SK-N-SH (cell line): ENCODE data around the gene MRPL27. TPM values are rescaled to one million over a fixed set of nuclear protein-coding genes. Genes with fewer than 3 reads are reported as not detected.

Source experiments
- CTCF ChIA-PET: fragments of 300-600, 350-600 bp; formaldehyde crosslinking; extraction: SDS; loops from one replicate; lab custom pipeline; 2021; lab: Yijun Ruan, JAX
- POLR2A ChIA-PET: fragments of 350-600 bp; sonication (Branson Sonifier 250); formaldehyde crosslinking; extraction: SDS; loops from one replicate; lab custom pipeline; 2020; ENCODE audit warnings: antibody characterized with exemption, inconsistent platforms; lab: Yijun Ruan, JAX
- DNase-seq: peaks from one replicate; pipeline ENCODE4 v3.0.0; 2012
- H2AFZ ChIP-seq: fragments of 200-600 bp; sonication (generic); 2 replicates; pipeline ENCODE4 v1.8.1; 2016; ENCODE audit warnings: antibody characterized with exemption, mild to moderate bottlenecking, low read depth
- H3F3A ChIP-seq: fragments of 200-600 bp; sonication (generic); replicated peaks from 2 replicates; pipeline ENCODE3; 2016; ENCODE audit warnings: antibody characterized with exemption, mild to moderate bottlenecking; ENCODE audit not compliant: insufficient read depth
- H3K27ac ChIP-seq, 2 experiments: fragments of 200-500 bp in 1 of 2; fragments of 200-600 bp in 1 of 2; sonication (Bioruptor generic) in 1 of 2; sonication (generic), shearing (Covaris generic) in 1 of 2; 2 replicates each; pipeline versions ENCODE4 v1.5.1 to v1.6.1; 2014 to 2016; ENCODE audit warnings: low read depth in 2 of 2, inconsistent platforms in 1 of 2, low read length in 1 of 2, mild to moderate bottlenecking in 1 of 2, mixed read lengths in 1 of 2
- H3K27me3 ChIP-seq: fragments of 200-600 bp; sonication (generic), shearing (Covaris generic); 2 replicates; pipeline ENCODE4 v1.6.1; 2016; ENCODE audit warnings: mixed run types; ENCODE audit not compliant: insufficient read depth
- H3K36me3 ChIP-seq, 2 experiments: fragments of 200-500 bp in 1 of 2; fragments of 200-600 bp in 1 of 2; sonication (Bioruptor generic) in 1 of 2; sonication (generic) in 1 of 2; replicated peaks in 1 of 2; 2 replicates each; pipeline versions ENCODE3 to v1.5.1; 2014 to 2016; ENCODE audit warnings: low read length in 1 of 2, mild to moderate bottlenecking in 1 of 2; ENCODE audit not compliant: insufficient read depth in 2 of 2, control insufficient read depth in 1 of 2
- H3K4me1 ChIP-seq, 2 experiments: fragments of 200-500 bp in 1 of 2; fragments of 200-600 bp in 1 of 2; sonication (Bioruptor generic) in 1 of 2; sonication (generic), shearing (Covaris generic) in 1 of 2; 2 replicates each; pipeline versions ENCODE4 v1.5.1 to v1.6.1; 2014 to 2016; ENCODE audit warnings: low read depth in 1 of 2, low read length in 1 of 2, mixed run types in 1 of 2; ENCODE audit not compliant: insufficient read depth in 2 of 2, control insufficient read depth in 1 of 2
- H3K4me2 ChIP-seq: fragments of 200-600 bp; sonication (generic), shearing (Covaris generic); 2 replicates; pipeline ENCODE4 v1.6.1; 2017; ENCODE audit warnings: mixed run types
- H3K4me3 ChIP-seq, 2 experiments: fragments of 200-500 bp in 1 of 2; fragments of 200-600 bp in 1 of 2; sonication (Bioruptor generic) in 1 of 2; sonication (generic), shearing (Covaris generic) in 1 of 2; 2 replicates each; pipeline versions ENCODE4 v1.5.1 to v1.8.1; 2014 to 2016; ENCODE audit warnings: low read depth in 2 of 2, inconsistent platforms in 1 of 2, low read length in 1 of 2, mild to moderate bottlenecking in 1 of 2, mixed read lengths in 1 of 2, moderate library complexity in 1 of 2
- H3K79me2 ChIP-seq: fragments of 200-600 bp; sonication (generic); 2 replicates; pipeline ENCODE4 v1.8.1; 2017; ENCODE audit warnings: mild to moderate bottlenecking; ENCODE audit not compliant: insufficient read depth
- H3K9ac ChIP-seq: fragments of 200-600 bp; sonication (generic); 2 replicates; pipeline ENCODE4 v1.6.1; 2017; ENCODE audit warnings: mixed run types
- H3K9me2 ChIP-seq: fragments of 200-600 bp; sonication (generic); 2 replicates; pipeline ENCODE4 v1.6.1; 2017; ENCODE audit warnings: mixed run types
- H3K9me3 ChIP-seq: fragments of 200-600 bp; sonication (generic); 2 replicates; pipeline ENCODE4 v1.6.1; 2017; ENCODE audit warnings: mixed run types, mild to moderate bottlenecking, moderate library complexity
- H4K20me1 ChIP-seq: fragments of 200-600 bp; sonication (generic); 2 replicates; pipeline ENCODE4 v1.6.1; 2017; ENCODE audit warnings: mild to moderate bottlenecking, mixed run types; ENCODE audit not compliant: insufficient read depth
- CHD2 ChIP-seq: fragments of 150-350 bp; IDR thresholded peaks from 2 replicates; pipeline ENCODE4 v1.6.1; 2018; ENCODE audit warnings: low read length; ENCODE audit not compliant: partially characterized antibody
- ELF1 ChIP-seq: IDR thresholded peaks from 2 replicates; pipeline ENCODE4 v1.4.0; 2012
- EP300 ChIP-seq, 2 experiments: IDR thresholded peaks; 2 replicates each; pipeline versions ENCODE4 v1.4.0 to v1.6.1; 2012; ENCODE audit warnings: borderline replicate concordance in 1 of 2, low read depth in 1 of 2, low read length in 1 of 2
- FOSL2 ChIP-seq: IDR thresholded peaks from 2 replicates; pipeline ENCODE4 v1.4.0; 2012; ENCODE audit warnings: low read depth, mild to moderate bottlenecking, moderate library complexity, borderline replicate concordance
- FOXJ3 ChIP-seq: sonication (generic); formaldehyde crosslinking; IDR thresholded peaks from 2 replicates; pipeline ENCODE4 v1.5.1; 2020; ENCODE audit warnings: mild to moderate bottlenecking, missing genetic modification reagents
- FOXM1 ChIP-seq: IDR thresholded peaks from 2 replicates; pipeline ENCODE4 v1.4.0; 2012; ENCODE audit warnings: low read depth, mild to moderate bottlenecking
- GABPA ChIP-seq: IDR thresholded peaks from 2 replicates; pipeline ENCODE4 v1.4.0; 2012; ENCODE audit warnings: low read depth, mild to moderate bottlenecking
- POLR2AphosphoS5 ChIP-seq: IDR thresholded peaks from 2 replicates; pipeline ENCODE4 v1.6.1; 2012; ENCODE audit warnings: low read depth, low read length
- REST ChIP-seq: IDR thresholded peaks from 2 replicates; pipeline ENCODE4 v1.6.1; 2012; ENCODE audit warnings: mild to moderate bottlenecking, low read depth, low read length, moderate library complexity
- RXRA ChIP-seq: IDR thresholded peaks from 2 replicates; pipeline ENCODE4 v1.4.0; 2012; ENCODE audit warnings: low read depth, mild to moderate bottlenecking, borderline replicate concordance
- SIN3A ChIP-seq: IDR thresholded peaks from 2 replicates; pipeline ENCODE4 v1.6.1; 2012; ENCODE audit warnings: low read depth, mild to moderate bottlenecking, low read length, moderate library complexity, borderline replicate concordance
- WGBS: methylation state at CpG from one replicate; pipeline ENCODE4 v1.1.6; 2017; ENCODE audit warnings: low lambda C conversion rate; 5-methylcytosine and 5-hydroxymethylcytosine counted together
- polyA plus RNA-seq, 3 experiments: library from polyadenylated mRNA; depleted of rRNA; stranded (reverse); fragments of >200 nt; gene quantifications; 2 replicates each; pipeline ENCODE4 v1.2.3, GENCODE V29; 2012
- TF ChIP-seq, protein P1 (sequence below): fragments of 150-350 bp; IDR thresholded peaks from 2 replicates; pipeline ENCODE4 v1.6.1; 2017; ENCODE audit warnings: antibody characterized with exemption, low read length, low read depth, borderline replicate concordance
- TF ChIP-seq, protein P2 (sequence below): fragments of 200-600 bp; sonication (generic); IDR thresholded peaks from 2 replicates; pipeline ENCODE4 v1.6.1; 2017; ENCODE audit warnings: antibody characterized with exemption, mild to moderate bottlenecking, moderate library complexity
- TF ChIP-seq, protein P3 (sequence below): IDR thresholded peaks from 2 replicates; pipeline ENCODE4 v1.4.0; 2012; ENCODE audit warnings: low read depth

Gene MRPL27
- polyA plus RNA-seq, 1 of the 3 experiments (the other 2 are of a cell fraction) = 266 TPM

GRCh38 chr17:50382931-50383330 is 9.9 kb upstream of the MRPL27 start:
- Histone ChIP-seq H3K9me2 (no peaks in the 10 kb centered on the region), H3K36me3 (peaks cover 67 to 88% of the 10 kb centered on the region in 2 experiments), H3K79me2 (no peaks in the 10 kb centered on the region; the same call in none of the 2 replicates)
- TF ChIP-seq FOSL2 = no peak
- TF ChIP-seq SIN3A = no peak
- no peak for TF ChIP-seq ELF1
- TF ChIP-seq, protein P1, sequence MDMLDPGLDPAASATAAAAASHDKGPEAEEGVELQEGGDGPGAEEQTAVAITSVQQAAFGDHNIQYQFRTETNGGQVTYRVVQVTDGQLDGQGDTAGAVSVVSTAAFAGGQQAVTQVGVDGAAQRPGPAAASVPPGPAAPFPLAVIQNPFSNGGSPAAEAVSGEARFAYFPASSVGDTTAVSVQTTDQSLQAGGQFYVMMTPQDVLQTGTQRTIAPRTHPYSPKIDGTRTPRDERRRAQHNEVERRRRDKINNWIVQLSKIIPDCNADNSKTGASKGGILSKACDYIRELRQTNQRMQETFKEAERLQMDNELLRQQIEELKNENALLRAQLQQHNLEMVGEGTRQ = no peak
- TF ChIP-seq, protein P2, sequence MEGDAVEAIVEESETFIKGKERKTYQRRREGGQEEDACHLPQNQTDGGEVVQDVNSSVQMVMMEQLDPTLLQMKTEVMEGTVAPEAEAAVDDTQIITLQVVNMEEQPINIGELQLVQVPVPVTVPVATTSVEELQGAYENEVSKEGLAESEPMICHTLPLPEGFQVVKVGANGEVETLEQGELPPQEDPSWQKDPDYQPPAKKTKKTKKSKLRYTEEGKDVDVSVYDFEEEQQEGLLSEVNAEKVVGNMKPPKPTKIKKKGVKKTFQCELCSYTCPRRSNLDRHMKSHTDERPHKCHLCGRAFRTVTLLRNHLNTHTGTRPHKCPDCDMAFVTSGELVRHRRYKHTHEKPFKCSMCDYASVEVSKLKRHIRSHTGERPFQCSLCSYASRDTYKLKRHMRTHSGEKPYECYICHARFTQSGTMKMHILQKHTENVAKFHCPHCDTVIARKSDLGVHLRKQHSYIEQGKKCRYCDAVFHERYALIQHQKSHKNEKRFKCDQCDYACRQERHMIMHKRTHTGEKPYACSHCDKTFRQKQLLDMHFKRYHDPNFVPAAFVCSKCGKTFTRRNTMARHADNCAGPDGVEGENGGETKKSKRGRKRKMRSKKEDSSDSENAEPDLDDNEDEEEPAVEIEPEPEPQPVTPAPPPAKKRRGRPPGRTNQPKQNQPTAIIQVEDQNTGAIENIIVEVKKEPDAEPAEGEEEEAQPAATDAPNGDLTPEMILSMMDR = no peak
- no peak for TF ChIP-seq GABPA
- no peak for TF ChIP-seq RXRA
- TF ChIP-seq, protein P3, sequence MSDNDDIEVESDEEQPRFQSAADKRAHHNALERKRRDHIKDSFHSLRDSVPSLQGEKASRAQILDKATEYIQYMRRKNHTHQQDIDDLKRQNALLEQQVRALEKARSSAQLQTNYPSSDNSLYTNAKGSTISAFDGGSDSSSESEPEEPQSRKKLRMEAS = no peak
- no peak for TF ChIP-seq POLR2AphosphoS5
- TF ChIP-seq CHD2 = no peak
- TF ChIP-seq FOXJ3 (CRISPR knock-in tag) = no peak
- TF ChIP-seq FOXM1 = no peak
- no peak for TF ChIP-seq EP300 (IDR thresholded peaks at IDR 0.05; ENCODE audit: borderline replicate concordance in 1 of 2, low read depth in 1 of 2, low read length in 1 of 2)
- TF ChIP-seq, all 33 proteins: peak for 0
- Histone ChIP-seq H3K4me1 (no peaks in the 10 kb centered on the region), H3K9me3 (no peaks in the 10 kb centered on the region), H3K27ac (no peak overlapping the region), H3K9ac (no peak overlapping the region), H2AFZ (no peak overlapping the region), H3K4me3 (no peak overlapping the region), H3F3A (peaks cover 40% of the 10 kb centered on the region), H3K27me3 (no peaks in the 10 kb centered on the region), H3K4me2 (no peak overlapping the region), H4K20me1 (peaks cover 3% of the 10 kb centered on the region; the same call in 1 of the 2 replicates)
- CTCF ChIA-PET = interaction anchor here (0.7 to 3.0 kb wide), 5 partner anchors 9 to 96 kb away, joined by 3 to 27 read pairs (median 5); partner anchors contain the start of gene LRRC59
- POLR2A ChIA-PET = interaction anchor here (1.2 to 1.4 kb wide), 2 partner anchors 11 to 39 kb away, joined by 3 to 4 read pairs; no protein-coding TSS in a partner anchor
- WGBS = 94% methylated on average over 12 of the region's 12 CpGs
- DNase-seq = no peak

GRCh38 chr17:50381920-50382319 is 8.9 kb upstream of the MRPL27 start:
- WGBS = 35% methylated on average over 3 of the region's 3 CpGs
- Histone ChIP-seq H3K4me2 (no peak overlapping the region), H3K27ac (no peak overlapping the region), H3K9me2 (no peaks in the 10 kb centered on the region), H3K9ac (no peak overlapping the region), H3K9me3 (no peaks in the 10 kb centered on the region), H4K20me1 (peaks cover 3% of the 10 kb centered on the region; the same call in 1 of the 2 replicates), H3K27me3 (no peaks in the 10 kb centered on the region), H3K4me1 (no peaks in the 10 kb centered on the region), H2AFZ (no peak overlapping the region), H3K79me2 (no peaks in the 10 kb centered on the region; the same call in none of the 2 replicates), H3K36me3 (peaks cover 57 to 83% of the 10 kb centered on the region in 2 experiments), H3F3A (peaks cover 39% of the 10 kb centered on the region), H3K4me3 (no peak overlapping the region)
- ChIA-PET POLR2A (interaction anchor here (1.0 to 2.7 kb wide), 2 partner anchors 12 to 16 kb away, joined by 3 to 12 read pairs; partner anchors contain the start of gene LRRC59), CTCF (interaction anchor here (0.8 to 3.0 kb wide), 9 partner anchors 10 to 107 kb away, joined by 3 to 27 read pairs (median 5); partner anchors contain the start of gene LRRC59)
- no peak for TF ChIP-seq REST
- DNase-seq = no peak
